A673 (cell line): ENCODE results near the gene SHC3.

ENCODE experiments used
- EZH2 ChIP-seq: fragments of 200-600 bp; sonication (generic); IDR thresholded peaks from 2 replicates; pipeline ENCODE4 v1.6.1; 2017; ENCODE audit warnings: borderline replicate concordance, low read depth, mild to moderate bottlenecking, mixed read lengths, antibody characterized with exemption, low read length; ENCODE audit not compliant: poor library complexity, severe bottlenecking
- TF ChIP-seq, protein P1 (sequence below): fragments of 300-800, 200-600 bp; sonication (generic); conservative IDR thresholded peaks from 2 replicates; pipeline ENCODE4 v1.5.1; 2017; ENCODE audit warnings: low read depth, mild to moderate bottlenecking, antibody characterized with exemption, low read length, moderate library complexity, mixed read lengths

DNA sequence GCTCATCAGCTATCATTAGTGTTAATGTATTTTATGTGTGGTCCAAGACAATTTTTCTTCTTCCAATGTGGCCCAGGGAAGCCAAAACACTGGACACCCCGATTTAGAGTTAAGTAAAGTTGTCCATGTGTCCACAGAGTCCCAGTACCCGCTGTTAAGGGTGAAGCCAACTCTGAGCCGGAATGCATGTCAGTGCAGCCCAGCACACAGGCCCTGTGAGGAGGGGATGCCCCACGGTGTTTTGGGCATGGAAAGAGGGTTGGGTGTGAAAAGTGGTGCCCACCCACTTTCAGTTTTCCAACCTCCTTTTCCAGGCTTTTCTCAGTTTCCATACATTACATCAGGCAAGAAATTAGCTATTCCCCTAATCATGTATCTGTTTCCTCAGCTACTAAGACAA, 24.4 kb downstream of the SHC3 start:
- TF ChIP-seq, protein P1, sequence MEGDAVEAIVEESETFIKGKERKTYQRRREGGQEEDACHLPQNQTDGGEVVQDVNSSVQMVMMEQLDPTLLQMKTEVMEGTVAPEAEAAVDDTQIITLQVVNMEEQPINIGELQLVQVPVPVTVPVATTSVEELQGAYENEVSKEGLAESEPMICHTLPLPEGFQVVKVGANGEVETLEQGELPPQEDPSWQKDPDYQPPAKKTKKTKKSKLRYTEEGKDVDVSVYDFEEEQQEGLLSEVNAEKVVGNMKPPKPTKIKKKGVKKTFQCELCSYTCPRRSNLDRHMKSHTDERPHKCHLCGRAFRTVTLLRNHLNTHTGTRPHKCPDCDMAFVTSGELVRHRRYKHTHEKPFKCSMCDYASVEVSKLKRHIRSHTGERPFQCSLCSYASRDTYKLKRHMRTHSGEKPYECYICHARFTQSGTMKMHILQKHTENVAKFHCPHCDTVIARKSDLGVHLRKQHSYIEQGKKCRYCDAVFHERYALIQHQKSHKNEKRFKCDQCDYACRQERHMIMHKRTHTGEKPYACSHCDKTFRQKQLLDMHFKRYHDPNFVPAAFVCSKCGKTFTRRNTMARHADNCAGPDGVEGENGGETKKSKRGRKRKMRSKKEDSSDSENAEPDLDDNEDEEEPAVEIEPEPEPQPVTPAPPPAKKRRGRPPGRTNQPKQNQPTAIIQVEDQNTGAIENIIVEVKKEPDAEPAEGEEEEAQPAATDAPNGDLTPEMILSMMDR, result no peak
- TF ChIP-seq EZH2, result no peak
